HCT116 (cell line): ENCODE measurements around the gene APBB2. TPM values are rescaled to one million over a fixed set of nuclear protein-coding genes. Genes with fewer than 3 reads are reported as not detected.

Source experiments
- ATAC-seq: fragments of 200-7000 bp; cut with Tn5 transposase; 2 replicates; pipeline ENCODE4 v1.9.1; 2020; ENCODE audit warnings: mild to moderate bottlenecking, moderate library complexity
- BruUV-seq: library from RNA; stranded (reverse); fragments of 400-500 nt; replicated peaks from 2 replicates; lab custom pipeline; 2021; lab: Mats Ljungman, UMichigan
- CTCF ChIA-PET: fragments of 300-600 bp; sonication (Branson Sonifier 250); formaldehyde crosslinking; loops from one replicate; lab custom pipeline; 2021; ENCODE audit warnings: antibody characterized with exemption; lab: Charles Lee
- POLR2A ChIA-PET: fragments of 300-600, 350-600 bp; sonication (Branson Sonifier 250); formaldehyde crosslinking; loops from one replicate; lab custom pipeline; 2021; ENCODE audit warnings: antibody characterized with exemption; lab: Charles Lee
- RAD21 ChIA-PET, 2 experiments: fragments of 300-600 bp; sonication (Branson Sonifier 250); formaldehyde crosslinking; loops; one replicate each; lab custom pipeline; 2023; ENCODE audit warnings: low total read pairs in 2 of 2; ENCODE audit not compliant: uncharacterized antibody in 2 of 2, unreplicated experiment in 2 of 2, low non-redundant PET in 1 of 2; lab: Charles Lee
- DNase-seq: peaks from one replicate; pipeline ENCODE4 v3.0.0-alpha.2; 2010; ENCODE audit warnings: low read depth, low spot score
- H2AFZ ChIP-seq: fragments of 200-600 bp; shearing (Covaris generic), sonication (generic); 2 replicates; pipeline ENCODE4 v1.6.1; 2017; ENCODE audit warnings: low read depth, mixed run types, mixed read lengths, antibody characterized with exemption, low read length; ENCODE audit not compliant: poor library complexity, severe bottlenecking
- H3K27ac ChIP-seq: 2 replicates; pipeline ENCODE4 v1.5.1; 2012; ENCODE audit warnings: low read depth, low read length
- H3K27me3 ChIP-seq: fragments of 200-600 bp; sonication (generic); 2 replicates; pipeline ENCODE4 v1.6.1; 2016; ENCODE audit warnings: mixed run types, low read length, mixed read lengths; ENCODE audit not compliant: insufficient read depth
- H3K36me3 ChIP-seq, 2 experiments: fragments of 200-500 bp in 1 of 2; fragments of 200-600 bp in 1 of 2; sonication (Bioruptor generic) in 1 of 2; sonication (generic) in 1 of 2; 2 replicates each; pipeline versions ENCODE4 v1.5.1 to v1.6.1; 2014 to 2016; ENCODE audit warnings: low read length in 2 of 2, inconsistent platforms in 1 of 2, mixed read lengths in 1 of 2, mixed run types in 1 of 2; ENCODE audit not compliant: insufficient read depth in 2 of 2, control insufficient read depth in 1 of 2
- H3K4me1 ChIP-seq, 2 experiments: fragments of 200-600 bp in 1 of 2; sonication (generic) in 1 of 2; 2 replicates each; pipeline versions ENCODE4 v1.5.1 to v1.6.1; 2012 to 2017; ENCODE audit warnings: low read length in 2 of 2, inconsistent platforms in 1 of 2, mild to moderate bottlenecking in 1 of 2, mixed read lengths in 1 of 2, mixed run types in 1 of 2, moderate library complexity in 1 of 2; ENCODE audit not compliant: insufficient read depth in 2 of 2, control insufficient read depth in 1 of 2
- H3K4me2 ChIP-seq: fragments of 200-600 bp; sonication (generic); 2 replicates; pipeline ENCODE4 v1.6.1; 2017; ENCODE audit warnings: mixed run types, low read length, mixed read lengths
- H3K4me3 ChIP-seq, 2 experiments: fragments of 200-600 bp in 1 of 2; sonication (generic) in 1 of 2; replicated peaks in 1 of 2; 2 replicates each; pipeline ENCODE4 v1.5.1; 2011 to 2016; ENCODE audit warnings: low read length in 2 of 2, control low read depth in 1 of 2, low read depth in 1 of 2, mild to moderate bottlenecking in 1 of 2, mixed read lengths in 1 of 2, mixed run types in 1 of 2
- H3K79me2 ChIP-seq: fragments of 200-600 bp; sonication (generic); 2 replicates; pipeline ENCODE4 v1.6.1; 2017; ENCODE audit warnings: mild to moderate bottlenecking, mixed run types, low read length, moderate library complexity, mixed read lengths; ENCODE audit not compliant: insufficient read depth
- H3K9ac ChIP-seq: fragments of 200-600 bp; sonication (generic); 2 replicates; pipeline ENCODE4 v1.6.1; 2016; ENCODE audit warnings: low read length, mixed read lengths
- H3K9me2 ChIP-seq: fragments of 200-600 bp; sonication (generic), shearing (Covaris generic); 2 replicates; pipeline ENCODE4 v1.6.1; 2017; ENCODE audit warnings: mixed run types, mild to moderate bottlenecking, moderate library complexity; ENCODE audit not compliant: insufficient read depth
- H3K9me3 ChIP-seq, 2 experiments: fragments of 200-500 bp in 1 of 2; fragments of 200-600 bp in 1 of 2; sonication (Bioruptor generic) in 1 of 2; sonication (generic) in 1 of 2; 2 replicates each; pipeline ENCODE4 v1.6.1; 2014 to 2017; ENCODE audit warnings: low read length in 2 of 2, mixed read lengths in 2 of 2, inconsistent platforms in 1 of 2, low read depth in 1 of 2, mild to moderate bottlenecking in 1 of 2, mixed run types in 1 of 2, moderate library complexity in 1 of 2; ENCODE audit not compliant: control insufficient read depth in 1 of 2, insufficient read depth in 1 of 2
- H4K20me1 ChIP-seq: fragments of 200-600 bp; sonication (generic), shearing (Covaris generic); 2 replicates; pipeline ENCODE4 v1.6.1; 2017; ENCODE audit warnings: mixed run types, mild to moderate bottlenecking, moderate library complexity; ENCODE audit not compliant: insufficient read depth
- CBX3 ChIP-seq: IDR thresholded peaks from 2 replicates; pipeline ENCODE4 v1.6.1; 2012; ENCODE audit warnings: low read depth
- CTCF ChIP-seq, 3 experiments: fragments of 200-600 bp in 1 of 3; sonication (generic) in 1 of 3; IDR thresholded peaks in 2 of 3; conservative IDR thresholded peaks in 1 of 3; 2 replicates each; pipeline ENCODE4 v1.5.1; 2012 to 2017; ENCODE audit warnings: low read depth in 2 of 3, low read length in 2 of 3, antibody characterized with exemption in 1 of 3, borderline replicate concordance in 1 of 3, control low read depth in 1 of 3, mild to moderate bottlenecking in 1 of 3, mixed read lengths in 1 of 3, mixed run types in 1 of 3, moderate library complexity in 1 of 3; ENCODE audit not compliant: insufficient read depth in 1 of 3
- ELF1 ChIP-seq: IDR thresholded peaks from 2 replicates; pipeline ENCODE4 v1.6.1; 2012; ENCODE audit warnings: low read depth, borderline replicate concordance
- EZH2 ChIP-seq: fragments of 200-600 bp; sonication (generic); IDR thresholded peaks from 2 replicates; pipeline ENCODE4 v1.6.1; 2017; ENCODE audit warnings: antibody characterized with exemption, mixed run types
- EZH2phosphoT487 ChIP-seq: fragments of 200-600 bp; IDR thresholded peaks from 2 replicates; pipeline ENCODE4 v1.6.1; 2018; ENCODE audit warnings: antibody characterized with exemption, borderline replicate concordance
- FOSL1 ChIP-seq: IDR thresholded peaks from 2 replicates; pipeline ENCODE4 v1.6.1; 2012; ENCODE audit warnings: low read depth
- POLR2A ChIP-seq: IDR thresholded peaks from 2 replicates; pipeline ENCODE4 v1.7.0; 2011; ENCODE audit warnings: borderline replicate concordance; ENCODE audit not compliant: insufficient read depth, insufficient read length; ENCODE audit errors: extremely low read depth
- POLR2AphosphoS5 ChIP-seq: IDR thresholded peaks from 2 replicates; pipeline ENCODE4 v1.6.1; 2011; ENCODE audit warnings: mild to moderate bottlenecking, low read depth, low read length, moderate library complexity
- REST ChIP-seq: IDR thresholded peaks from 2 replicates; pipeline ENCODE4 v1.6.1; 2012; ENCODE audit warnings: low read depth
- SRF ChIP-seq: IDR thresholded peaks from 2 replicates; pipeline ENCODE4 v1.6.1; 2012; ENCODE audit warnings: low read depth
- YY1 ChIP-seq: IDR thresholded peaks from 2 replicates; pipeline ENCODE4 v1.6.1; 2011; ENCODE audit warnings: low read length, low read depth, moderate library complexity, mild to moderate bottlenecking; ENCODE audit not compliant: insufficient replicate concordance; ENCODE audit errors: extremely low read depth
- ZBTB33 ChIP-seq: IDR thresholded peaks from 2 replicates; pipeline ENCODE4 v1.6.1; 2011; ENCODE audit warnings: mild to moderate bottlenecking, low read length, moderate library complexity; ENCODE audit not compliant: insufficient replicate concordance; ENCODE audit errors: extremely low read depth
- intact Hi-C: fragments of 100-400 bp; cut with micrococcal nuclease; formaldehyde crosslinking; loops from 2 replicates; pipeline ENCODE4 v1.10.0; 2022
- total RNA-seq: library from RNA; stranded (reverse); gene quantifications from one replicate; pipeline ENCODE4 v1.2.1, GENCODE V29; 2021; ENCODE audit not compliant: unreplicated experiment

Gene APBB2
- total RNA-seq, 1 experiment from 2014 or later = 72.5 TPM

- TF ChIP-seq ZBTB33 (no peak), CTCF (IDR thresholded peaks at IDR 0.05 in 2 of 3, conservative IDR thresholded peaks at IDR 0.05 in 1 of 3; ENCODE audit: borderline replicate concordance in 1 of 3, insufficient read depth in 1 of 3, low read depth in 2 of 3, low read length in 2 of 3) (no peak), FOSL1 (no peak), YY1 (no peak), EZH2 (no peak)
- TF ChIP-seq, all 23 proteins: peak for 0
Measured at GRCh38 chr4:40831146-40831907, 383.0 kb downstream of the APBB2 start (continued).

- H3K4me3 ChIP-seq = no peak overlapping the region
- BruUV-seq = no TSS peak
- ChIA-PET POLR2A (no interaction called here), RAD21 (no interaction called here), CTCF (interaction anchor here (1.1 kb wide), 1 partner anchor 12 kb away, joined by 3 read pairs; no protein-coding TSS in a partner anchor)
- H3K79me2 ChIP-seq = no peaks in the 10 kb centered on the region
- no peak overlapping the region for H2AFZ ChIP-seq
- H3K27me3 ChIP-seq = no peaks in the 10 kb centered on the region
- DNase-seq = no peak
- no peak for ATAC-seq
- H3K9me3 ChIP-seq = no peaks in the 10 kb centered on the region
- H3K9ac ChIP-seq = no peak overlapping the region
- H3K4me1 ChIP-seq = 0 out of 4 replicates have a peak, but pooled peaks cover 0 to 5% of the 10 kb centered on the region in 2 experiments
- H3K27ac ChIP-seq = no peak overlapping the region
- no peak overlapping the region for H3K4me2 ChIP-seq
- peaks cover 0 to 4% of the 10 kb centered on the region in 2 experiments; a peak in 1 of 4 replicates for H3K36me3 ChIP-seq
- H3K9me2 ChIP-seq = no peaks in the 10 kb centered on the region
- H4K20me1 ChIP-seq = no peaks in the 10 kb centered on the region
- intact Hi-C loops = no loop called here
- TF ChIP-seq EZH2 = no peak
- no peak for TF ChIP-seq POLR2A
- TF ChIP-seq ELF1 = no peak
- no peak for TF ChIP-seq POLR2AphosphoS5
- no peak for TF ChIP-seq CTCF (IDR thresholded peaks at IDR 0.05 in 2 of 3, conservative IDR thresholded peaks at IDR 0.05 in 1 of 3; ENCODE audit: borderline replicate concordance in 1 of 3, insufficient read depth in 1 of 3, low read depth in 2 of 3, low read length in 2 of 3)
- no peak for TF ChIP-seq EZH2phosphoT487
- TF ChIP-seq FOSL1 = no peak
- no peak for TF ChIP-seq REST
- TF ChIP-seq CBX3 = no peak
- TF ChIP-seq SRF = no peak
Measured at GRCh38 chr4:40829586-40829985, 384.8 kb downstream of the APBB2 start.
